ENCODE measurements around the gene NPEPL1.

NPEPL1 gene

DNA sequence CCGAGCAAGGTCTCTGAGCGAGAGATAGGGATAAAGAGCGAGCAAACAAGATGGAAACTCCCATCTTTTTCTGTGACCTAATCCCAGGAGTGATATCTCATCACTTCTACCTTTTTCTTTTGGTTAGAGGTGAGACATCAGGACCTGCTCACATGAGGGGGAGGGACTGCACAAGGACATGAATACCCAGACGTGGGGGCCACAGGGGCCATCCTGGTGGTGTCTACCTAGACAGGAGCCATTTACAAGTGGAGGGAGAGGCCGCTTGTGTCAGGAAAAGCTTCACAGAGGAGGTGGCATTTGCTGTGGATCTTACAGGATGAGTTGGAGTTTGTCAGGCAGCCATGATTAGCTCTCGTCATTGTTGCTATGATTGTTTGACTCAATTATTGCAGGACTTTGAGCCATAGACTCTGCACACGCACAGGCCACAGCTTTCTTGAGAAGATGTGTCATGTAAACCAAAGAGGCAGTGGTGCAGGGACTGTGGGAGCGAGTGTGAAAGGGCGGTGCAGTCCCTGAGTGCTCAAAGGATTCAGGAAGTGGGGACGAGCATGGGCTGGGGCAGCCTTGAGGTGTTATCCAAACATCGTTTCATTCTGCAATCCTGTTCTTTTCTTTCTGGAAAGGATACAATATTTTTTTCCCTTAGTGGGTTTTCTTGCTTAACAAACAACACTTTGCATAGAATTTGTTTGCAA, 7.7 kb downstream of the NPEPL1 start:
- DNase-seq (ENCODE audit: low read depth in 1 of 2, low spot score in 1 of 2), result no peak

DNA sequence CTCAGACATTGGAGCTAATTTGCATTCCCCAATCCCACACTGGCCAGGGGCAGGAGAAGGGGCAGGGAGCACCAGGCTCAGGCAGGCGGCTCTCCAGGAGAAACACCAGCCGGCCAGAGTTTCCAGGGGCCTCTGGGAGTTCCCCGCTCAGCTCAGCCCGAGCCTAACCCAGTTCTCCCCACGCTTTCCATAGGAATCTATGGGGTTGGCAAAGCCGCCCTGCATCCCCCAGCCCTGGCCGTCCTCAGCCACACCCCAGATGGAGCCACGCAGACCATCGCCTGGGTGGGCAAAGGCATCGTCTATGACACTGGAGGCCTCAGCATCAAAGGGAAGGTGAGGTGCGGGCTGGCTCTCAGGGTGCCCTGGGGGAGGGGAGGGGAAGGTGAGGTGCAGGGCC, 8.2 kb downstream of the NPEPL1 start:
- DNase-seq (ENCODE audit: low read depth in 1 of 2, low spot score in 1 of 2), result no peak

DNA sequence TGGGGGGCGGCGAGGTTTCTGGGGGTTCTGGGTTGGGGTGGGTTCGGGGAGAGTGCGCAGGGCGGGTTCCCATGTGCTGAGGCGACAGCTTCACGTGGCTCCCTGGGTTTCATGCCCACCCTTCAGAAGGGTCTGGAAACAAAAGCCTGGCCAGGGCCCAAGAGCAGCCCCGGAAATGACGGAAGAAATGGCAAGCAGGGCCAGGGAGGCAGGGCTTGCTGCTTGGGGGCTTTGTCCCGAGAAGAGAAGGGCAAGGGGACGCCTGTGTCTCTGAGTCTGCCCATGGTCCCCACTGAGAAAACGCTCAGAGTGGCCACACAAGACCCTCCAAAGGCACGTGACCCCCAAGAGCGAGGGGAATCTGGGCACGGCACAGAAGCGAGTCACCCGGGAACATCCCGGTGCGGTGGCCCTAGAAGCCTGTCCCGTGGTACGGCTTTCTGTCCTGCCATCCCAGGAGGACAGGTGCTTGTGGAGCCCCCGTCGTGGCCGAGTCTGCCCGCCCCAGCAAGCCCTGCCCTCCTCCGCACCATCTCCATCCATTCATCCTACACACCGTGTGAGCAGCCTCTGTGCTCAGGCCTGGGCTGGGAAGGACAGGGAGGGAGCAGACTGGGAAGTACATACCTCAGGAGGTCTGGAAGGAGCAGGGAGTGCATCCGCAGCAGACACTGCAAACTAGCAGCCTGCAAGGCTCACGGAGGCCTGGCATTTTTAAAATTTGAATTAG, 9.0 kb downstream of the NPEPL1 start:
- no peak for DNase-seq (ENCODE audit: low read depth in 1 of 2, low spot score in 1 of 2)

DNA sequence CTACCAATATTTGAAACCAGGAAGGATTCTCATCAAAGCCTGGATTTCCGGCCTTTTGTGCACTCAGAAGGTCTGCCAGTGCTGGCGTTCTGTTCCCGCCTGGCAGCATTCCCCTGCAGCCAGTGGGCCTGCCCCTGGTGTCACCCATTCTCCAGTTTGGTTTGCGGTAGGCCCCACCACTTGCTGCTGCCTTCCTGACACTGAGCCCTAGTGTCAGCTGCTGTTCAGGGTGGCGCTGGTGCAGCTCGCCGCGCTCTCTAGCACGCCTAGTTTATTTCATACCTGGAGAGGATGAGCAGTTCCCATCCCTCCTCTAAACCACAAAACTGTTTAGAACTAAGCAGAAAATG, 9.5 kb downstream of the NPEPL1 start:
- no peak for DNase-seq (ENCODE audit: low read depth in 1 of 2, low spot score in 1 of 2)

DNA sequence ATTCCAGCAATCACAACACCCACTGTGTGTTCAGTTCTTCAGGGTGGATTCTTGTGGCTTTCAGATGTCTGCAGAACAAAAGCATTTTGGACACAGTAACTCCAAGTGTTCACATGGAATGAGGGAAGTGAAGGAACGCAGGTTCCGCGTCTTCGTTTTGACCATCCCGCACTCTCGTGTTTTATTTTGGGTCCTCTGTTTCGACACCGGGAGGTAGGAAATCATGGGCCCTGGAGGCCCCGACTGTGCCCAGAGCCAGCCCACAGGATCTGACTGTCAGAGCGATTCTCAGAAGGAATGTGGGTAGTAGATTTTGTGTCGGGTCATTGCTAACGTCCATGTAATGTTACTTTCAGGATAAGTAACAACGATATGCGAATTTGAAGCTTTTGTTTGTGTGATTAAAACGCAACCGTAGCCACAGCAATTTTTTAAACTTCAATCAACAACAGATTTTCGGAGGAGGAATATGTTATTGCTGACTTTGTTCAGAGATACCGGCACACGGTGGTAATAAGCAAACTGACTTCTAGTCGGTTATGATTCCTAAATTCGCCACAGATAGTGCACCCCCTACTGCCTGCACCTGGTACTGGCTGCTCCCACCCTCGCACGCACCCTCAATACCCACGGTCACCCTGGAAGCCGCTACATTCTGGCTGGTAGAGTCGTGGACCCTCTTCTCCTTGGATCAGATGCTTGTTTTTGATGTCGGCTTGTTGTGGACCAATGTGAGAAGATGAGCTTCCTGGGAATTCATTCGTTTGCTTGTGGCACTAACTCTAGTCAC, 10.5 kb downstream of the NPEPL1 start:
- DNase-seq (ENCODE audit: low read depth in 1 of 2, low spot score in 1 of 2), result no peak

DNA sequence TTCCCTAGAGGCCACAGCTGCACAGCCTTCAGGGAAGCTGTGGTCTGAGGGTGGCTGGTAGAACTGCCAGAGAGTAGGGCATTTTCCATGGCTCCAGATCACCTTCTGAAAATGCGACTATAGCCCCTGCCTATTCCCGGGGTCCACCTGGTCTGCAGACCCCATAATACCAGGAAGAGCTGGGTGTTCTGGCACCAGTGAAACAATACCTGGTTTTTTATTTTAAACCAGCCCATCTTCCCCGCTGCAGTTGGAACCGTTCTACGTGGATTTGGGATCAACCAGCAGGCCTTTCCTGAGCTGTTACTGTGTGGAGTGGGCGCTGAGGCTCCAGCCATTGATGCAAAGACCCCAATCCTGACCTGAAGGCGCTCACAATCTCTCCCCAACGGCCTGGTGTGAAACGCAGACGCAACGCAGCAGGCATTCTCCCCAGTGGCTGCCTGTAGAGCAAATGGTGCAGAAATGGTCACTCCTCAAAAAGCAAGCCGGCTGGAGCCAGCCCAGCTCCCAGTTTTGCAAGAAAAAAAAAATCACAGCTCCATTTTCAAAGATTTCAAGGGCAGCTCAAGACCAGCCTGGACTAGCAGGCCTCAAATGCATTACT, 11.3 kb downstream of the NPEPL1 start:
- no peak for DNase-seq (ENCODE audit: low read depth in 1 of 2, low spot score in 1 of 2)

DNA sequence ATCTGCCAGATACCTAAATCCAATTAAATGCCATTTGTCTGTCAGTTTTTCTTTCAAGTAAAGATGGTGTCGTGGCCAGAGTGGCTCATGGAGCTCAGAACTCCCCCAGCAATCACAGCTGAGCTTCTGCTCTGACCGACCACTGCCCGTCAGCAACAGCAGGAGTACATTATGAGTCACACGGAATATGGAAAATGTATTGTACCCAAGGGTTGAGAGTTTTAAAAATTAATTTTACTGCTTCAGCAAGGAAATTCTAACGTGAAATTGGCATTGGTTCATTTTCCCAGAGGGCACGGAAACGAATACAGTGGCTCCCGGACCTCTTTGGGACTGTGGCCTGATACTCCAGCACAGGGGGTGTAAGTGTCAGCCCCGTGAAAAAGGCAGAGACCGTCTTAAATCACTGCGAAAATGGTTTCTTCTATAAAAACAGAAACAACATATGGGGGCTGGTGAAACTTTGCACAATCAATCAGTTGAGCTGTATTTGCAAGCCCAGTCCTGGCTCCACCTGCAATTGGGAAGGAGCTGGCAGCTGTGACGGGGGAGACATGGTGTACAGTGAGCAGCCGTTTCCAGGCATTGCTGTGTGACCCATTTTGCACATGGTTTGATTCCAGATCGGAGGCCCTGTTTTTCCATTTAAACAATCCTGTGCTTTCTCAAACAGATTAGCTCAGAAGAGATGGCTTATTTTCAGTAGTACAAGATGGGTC, 12.8 kb downstream of the NPEPL1 start:
- DNase-seq (ENCODE audit: low read depth in 1 of 2, low spot score in 1 of 2), result no peak

DNA sequence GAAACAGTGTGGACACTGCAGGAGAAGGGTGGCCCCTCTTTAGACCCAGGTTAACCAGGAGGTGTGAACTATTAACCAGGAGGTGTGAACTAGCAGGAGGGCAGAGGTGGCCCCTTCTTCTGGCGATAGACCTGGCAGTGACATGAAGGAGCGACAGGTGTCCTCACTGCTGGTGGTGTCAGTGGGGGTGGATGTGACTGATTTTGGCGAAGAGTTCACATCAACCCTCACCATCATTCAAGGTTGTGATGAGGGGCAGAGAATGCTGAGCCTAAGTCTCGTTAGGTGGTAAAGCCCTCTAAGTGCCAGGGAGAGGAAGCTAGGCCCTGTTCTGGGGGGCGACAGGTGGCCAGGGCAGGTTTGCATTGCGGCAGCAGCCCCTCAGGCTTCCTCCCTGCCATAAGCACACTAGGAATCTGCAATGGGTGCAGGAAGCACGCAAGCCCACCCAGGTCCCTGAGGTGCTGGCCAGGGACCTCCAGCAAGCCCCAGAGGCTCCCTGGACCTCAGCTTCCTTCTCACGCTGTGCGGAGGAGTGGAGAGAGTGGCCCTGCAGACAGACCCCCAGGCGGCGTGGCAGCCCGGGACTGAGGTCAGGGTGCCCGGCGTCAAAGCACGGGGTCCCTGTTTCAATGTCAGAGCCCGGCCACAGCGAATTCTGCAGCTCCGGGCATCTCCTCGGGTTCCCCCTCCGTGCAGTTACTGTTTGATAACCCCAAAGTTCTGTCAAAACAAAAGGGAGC, 13.7 kb downstream of the NPEPL1 start:
- no peak for DNase-seq (ENCODE audit: low read depth in 1 of 2, low spot score in 1 of 2)

DNA sequence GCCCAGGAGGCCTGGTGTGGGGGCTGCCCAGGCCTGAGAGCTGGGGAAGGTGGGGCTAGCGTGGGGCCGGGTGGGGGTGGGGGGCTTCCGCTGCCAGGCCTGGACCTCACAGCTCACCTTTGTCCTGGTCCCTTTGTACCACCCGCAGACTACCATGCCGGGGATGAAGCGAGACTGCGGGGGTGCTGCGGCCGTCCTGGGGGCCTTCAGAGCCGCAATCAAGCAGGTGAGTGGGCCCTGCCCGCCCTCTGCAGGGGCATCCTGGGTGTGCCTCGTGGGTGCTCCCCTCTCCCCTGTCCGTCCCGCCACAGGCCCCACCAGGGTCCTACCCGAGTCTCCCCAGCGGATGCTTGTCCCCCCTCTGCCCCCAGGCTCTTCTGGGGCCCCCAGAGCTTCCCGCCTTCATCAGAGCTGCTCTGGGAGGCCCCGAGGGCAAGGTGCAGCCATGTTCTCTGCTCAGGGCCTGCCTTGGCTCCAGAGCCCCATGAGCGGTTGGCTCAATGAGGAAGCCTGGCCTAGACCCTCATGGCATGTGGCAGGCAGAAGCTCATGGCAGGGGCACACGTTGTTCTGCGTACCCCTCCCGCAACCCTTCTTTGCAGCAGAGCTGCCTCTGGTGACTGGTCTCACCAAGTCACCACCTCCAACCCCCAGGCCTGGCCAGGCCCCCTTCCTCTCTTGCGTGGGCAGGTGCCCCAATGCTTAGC, 14.5 kb downstream of the NPEPL1 start:
- DNase-seq (ENCODE audit: low read depth in 1 of 2, low spot score in 1 of 2), result no peak

DNA sequence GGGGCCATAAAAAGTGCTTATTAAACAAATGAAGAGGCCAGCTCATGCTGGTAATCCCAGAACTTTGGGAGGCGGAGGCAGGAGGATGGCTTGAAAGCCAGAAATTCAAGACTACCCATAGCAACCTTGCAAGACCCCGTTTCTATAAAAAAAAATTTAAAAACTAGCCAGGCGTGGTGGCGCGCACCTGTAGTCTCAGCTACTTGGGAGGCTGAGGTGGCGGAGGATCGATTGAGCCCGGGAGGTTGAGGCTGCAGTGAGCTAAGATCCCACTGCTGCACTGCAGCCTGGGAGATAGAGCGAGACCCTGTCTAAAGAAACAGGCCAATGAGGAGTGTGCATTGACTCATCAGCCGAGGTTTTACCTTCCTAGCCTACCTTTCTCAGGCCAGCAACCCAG, 15.2 kb downstream of the NPEPL1 start:
- no peak for DNase-seq (ENCODE audit: low read depth in 1 of 2, low spot score in 1 of 2)

DNA sequence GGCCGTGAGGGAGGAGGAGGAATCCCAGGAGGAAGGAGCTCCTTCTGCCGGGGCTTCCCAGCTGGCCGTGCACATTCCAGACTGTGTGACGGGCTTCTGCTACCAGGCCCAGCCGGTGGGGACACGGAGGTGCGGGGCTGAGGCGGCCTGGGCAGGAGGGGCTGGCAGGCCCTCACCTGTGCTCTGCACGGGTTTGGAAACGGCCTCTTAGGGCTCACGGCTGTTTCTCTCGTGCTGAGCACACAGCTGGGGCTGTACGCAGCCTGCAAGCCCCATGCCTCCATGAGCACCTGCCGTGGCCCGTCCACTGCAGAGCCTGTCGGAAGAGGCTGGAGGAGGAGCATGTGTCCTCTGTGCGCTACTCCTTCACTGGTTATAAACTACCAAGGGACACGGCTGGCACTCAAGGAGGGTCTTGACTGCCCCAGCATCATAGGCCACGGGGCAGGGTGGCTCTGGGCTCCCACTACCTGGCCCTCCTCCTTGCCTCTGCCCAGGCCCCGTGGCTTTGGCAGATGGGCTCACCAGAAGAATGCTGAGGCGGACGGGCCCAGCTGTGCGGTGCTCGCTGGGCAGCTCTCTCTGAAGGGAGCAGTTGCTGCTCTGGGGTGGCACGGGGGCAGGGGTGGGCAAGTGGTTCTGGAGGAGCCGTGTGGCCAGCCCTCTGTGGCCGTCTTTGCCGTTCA, 15.8 kb downstream of the NPEPL1 start:
- no peak for DNase-seq (ENCODE audit: low read depth in 1 of 2, low spot score in 1 of 2)

DNA sequence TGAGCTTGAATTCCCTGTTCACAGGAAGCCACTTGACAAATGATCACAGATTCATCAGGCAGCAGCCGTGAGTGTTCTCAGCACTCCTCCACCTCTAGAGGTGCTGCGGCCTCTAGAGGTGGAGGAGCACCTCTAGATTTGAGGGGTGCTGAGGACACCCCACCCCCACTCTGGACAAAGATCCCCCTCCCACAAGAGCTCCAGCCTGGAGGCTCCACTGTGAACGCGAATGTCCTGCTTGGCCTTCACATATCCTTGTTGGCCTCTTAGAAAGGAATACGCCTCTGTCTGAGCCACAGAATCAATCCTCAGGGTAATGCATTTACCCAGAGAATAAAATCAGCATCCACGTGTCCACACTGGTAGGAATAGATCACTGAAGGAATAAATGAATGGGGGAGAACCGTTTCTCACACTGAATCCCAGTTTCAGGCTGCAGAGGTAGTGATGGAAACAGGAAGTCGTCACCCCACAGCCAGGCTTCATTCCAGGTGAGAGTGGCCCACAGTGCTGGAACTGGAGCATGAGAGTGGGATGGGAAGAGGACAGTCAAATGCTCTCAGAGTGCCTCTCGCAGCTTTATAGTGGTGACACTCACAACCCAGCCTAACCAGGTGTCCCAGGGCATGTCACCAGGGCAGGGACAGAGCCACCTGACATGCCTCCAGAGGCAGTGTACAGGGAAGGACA, 16.6 kb downstream of the NPEPL1 start:
- DNase-seq (ENCODE audit: low read depth in 1 of 2, low spot score in 1 of 2), result no peak

DNA sequence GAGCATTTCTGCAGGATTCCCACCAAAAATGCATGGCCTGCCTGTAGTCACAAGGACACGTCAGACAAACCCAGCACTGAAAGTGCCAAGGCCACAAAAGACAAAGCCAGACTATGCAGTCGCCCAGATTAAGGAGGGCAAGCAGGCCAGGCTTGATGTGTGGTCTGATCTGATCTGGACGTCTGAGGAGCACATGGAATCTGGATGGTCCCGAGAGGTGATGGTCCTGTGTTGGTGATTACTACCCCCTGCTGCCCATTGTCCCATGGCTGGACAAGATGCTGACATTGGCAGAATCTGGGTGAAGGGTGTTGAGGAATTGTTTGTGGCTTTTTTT, 17.1 kb downstream of the NPEPL1 start:
- no peak for DNase-seq (ENCODE audit: low read depth in 1 of 2, low spot score in 1 of 2)

DNA sequence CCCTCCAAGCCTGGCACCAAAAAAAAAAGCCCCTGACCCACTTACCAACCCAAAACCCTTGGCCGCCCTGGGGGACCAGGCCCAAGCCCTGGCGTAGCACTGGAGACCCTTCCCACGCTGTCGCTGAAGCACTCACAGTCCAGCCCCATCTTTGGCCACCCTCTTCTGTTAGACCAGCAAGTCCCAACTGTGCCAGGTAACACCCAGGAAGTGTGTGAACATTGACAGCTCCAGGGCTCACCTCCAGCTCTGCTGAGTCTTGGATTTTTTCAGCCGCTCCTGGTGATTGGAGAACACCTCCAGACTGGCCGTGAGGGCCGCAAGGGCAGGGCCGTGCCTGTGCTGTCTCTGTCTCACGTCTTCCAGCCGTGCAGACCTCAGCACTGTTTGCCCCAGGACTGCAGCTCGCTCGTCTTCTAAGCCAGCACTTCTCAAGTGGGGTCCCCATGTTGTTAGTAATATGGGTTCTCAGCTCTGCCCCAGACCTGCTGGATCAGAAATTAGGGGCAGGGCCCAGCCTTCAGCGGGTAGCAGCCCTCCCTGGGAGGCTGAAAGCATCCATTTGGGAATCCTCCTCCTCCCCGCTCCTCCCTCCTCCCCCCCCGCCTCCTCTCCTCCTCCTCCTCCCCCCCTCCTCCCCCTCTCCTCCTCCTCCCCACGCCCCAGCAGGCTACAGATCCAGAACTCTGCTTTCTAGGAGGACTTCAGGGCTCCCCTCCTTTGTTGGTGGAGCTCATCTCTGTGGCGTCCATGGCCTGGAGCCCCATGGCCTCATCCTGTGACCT, 18.1 kb downstream of the NPEPL1 start:
- no peak for DNase-seq (ENCODE audit: low read depth in 1 of 2, low spot score in 1 of 2)

DNA sequence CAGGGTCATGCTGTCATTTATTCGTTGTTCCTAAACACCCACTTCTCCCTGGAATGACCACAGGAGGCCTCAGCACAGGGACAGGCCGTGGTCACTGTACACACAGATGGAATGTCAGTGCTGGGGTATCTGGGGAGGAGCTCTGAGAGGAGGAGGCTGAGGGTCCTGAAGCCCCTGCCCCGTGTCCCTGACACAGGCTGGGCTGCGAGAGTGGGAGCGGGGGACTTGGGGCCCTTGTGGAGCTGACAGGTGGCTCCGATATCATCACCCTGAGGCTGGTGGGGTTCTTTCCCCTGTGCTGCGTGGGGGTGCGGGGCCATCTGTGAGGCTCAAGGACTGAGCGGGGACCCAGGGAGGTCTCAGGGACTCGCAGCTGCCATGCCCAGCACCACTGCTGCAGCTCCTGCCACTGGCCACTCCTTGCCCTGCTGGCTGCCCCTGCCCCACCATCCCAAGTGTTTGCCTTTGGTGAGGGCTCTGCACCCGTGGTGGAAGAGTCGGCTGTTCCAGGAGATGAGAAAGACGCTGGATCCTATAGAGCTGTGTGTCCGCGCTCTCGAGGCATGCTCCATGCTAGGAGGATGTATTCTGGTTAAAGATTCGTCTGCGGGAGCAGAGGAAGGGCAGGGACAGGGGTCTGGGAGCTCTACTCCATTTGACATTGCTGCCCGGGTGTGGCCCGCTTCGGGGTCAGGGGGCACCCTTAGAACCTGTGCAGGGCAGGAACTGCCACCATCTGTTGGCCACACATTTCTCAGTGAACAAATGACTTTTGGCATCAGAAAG, 18.9 kb downstream of the NPEPL1 start:
- DNase-seq (ENCODE audit: low read depth in 1 of 2, low spot score in 1 of 2), result no peak

DNA sequence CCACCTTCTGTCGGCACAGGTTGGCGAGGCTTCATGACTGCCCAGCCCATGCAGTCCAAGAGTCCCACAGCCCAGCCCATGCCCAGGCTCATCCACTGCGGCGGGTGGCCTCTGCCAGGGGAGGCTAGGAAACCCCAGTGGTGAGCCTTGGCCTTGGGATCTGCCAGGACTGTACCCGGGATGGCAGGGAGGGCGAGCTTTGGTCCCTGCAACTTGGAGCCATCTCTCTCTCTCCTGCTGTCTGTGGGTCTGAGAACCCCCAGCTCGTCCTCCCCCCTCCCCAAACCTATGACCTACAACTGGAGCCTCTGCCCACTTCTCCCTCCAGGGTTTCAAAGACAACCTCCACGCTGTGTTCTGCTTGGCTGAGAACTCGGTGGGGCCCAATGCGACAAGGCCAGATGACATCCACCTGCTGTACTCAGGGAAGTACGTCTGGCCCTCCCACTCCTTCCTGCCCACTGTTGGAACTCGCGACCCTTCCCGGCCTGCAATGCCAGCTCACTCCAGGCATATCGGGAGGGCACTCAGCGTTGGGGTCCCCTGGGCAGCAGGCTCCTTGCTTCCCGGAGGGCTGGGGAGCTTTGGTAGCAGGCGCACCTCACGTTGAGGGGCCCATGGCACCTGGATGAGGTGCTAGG, 19.7 kb downstream of the NPEPL1 start:
- no peak for DNase-seq (ENCODE audit: low read depth in 1 of 2, low spot score in 1 of 2)
